ENCODE measurements around the gene SERPINB6.

The SERPINB6 gene

GRCh38 chr6:2990248-2990931 is 19.0 kb upstream of the SERPINB6 start:
- H3K4me3 ChIP-seq (ENCODE audit: low read length), result peak overlapping the region; percentile 92
- no peak for TF ChIP-seq ZNF274 (IDR thresholded peaks at IDR 0.05; ENCODE audit: low read depth, low read length)

DNA sequence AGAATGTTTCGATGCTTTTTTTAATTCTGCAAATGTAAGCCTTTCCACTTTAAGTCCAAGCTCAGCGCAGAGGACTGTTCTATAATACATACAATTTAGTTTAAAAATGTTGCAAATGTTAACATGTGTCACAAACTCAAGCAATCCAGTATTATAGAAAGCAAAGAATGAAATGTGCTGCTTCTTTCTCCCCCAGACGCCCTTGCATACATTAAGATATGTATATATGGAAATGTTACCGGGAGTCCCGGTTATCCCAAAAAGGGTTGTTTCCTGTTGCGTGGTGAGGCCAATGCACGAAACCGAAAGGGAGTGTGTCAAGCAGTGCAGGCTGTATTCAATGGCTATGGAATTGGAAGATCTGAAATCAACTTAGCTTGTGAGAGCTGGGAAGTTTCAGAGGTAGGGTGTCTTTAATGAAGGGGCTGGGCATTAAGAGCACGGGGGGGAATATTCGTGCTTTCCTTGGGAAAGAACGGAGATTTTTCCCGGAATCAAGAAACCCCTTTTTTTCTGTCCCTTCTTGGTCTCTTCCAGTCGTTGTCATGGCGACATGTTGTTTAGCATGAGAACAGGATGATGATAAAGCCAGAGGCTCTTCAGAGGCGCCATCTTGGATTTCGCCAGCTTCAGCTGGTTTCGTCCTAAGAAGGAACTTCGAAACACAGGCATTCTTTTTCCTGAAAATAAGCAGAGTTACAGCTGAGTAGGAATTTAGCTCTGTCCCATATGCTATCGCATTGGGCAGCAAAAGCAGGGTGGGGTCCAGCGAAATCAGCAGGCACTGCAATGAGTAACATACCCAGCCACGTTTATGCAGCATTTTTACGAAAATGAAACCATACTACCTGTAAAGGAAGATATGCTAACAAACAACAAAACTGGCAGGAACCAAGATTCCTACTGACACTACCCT is 18.2 kb upstream of the SERPINB6 start:
- TF ChIP-seq ZNF274 (IDR thresholded peaks at IDR 0.05; ENCODE audit: low read depth, low read length), result no peak
- H3K4me3 ChIP-seq (ENCODE audit: low read length), result peak overlapping the region; percentile 92

GRCh38 chr6:2988426-2989331 is 17.3 kb upstream of the SERPINB6 start:
- TF ChIP-seq ZNF274 (IDR thresholded peaks at IDR 0.05; ENCODE audit: low read depth, low read length), result no peak
- peak overlapping the region; percentile 92 for H3K4me3 ChIP-seq (ENCODE audit: low read length)

GRCh38 chr6:2988094-2988425 is 16.7 kb upstream of the SERPINB6 start:
- TF ChIP-seq ZNF274 (IDR thresholded peaks at IDR 0.05; ENCODE audit: low read depth, low read length), result no peak
- H3K4me3 ChIP-seq (ENCODE audit: low read length), result no peak overlapping the region; the same call in 1 of the 2 replicates

- H3K4me3 ChIP-seq (ENCODE audit: low read length), result no peak overlapping the region
- TF ChIP-seq ZNF274 (IDR thresholded peaks at IDR 0.05; ENCODE audit: low read depth, low read length), result no peak
Measured at GRCh38 chr6:2986722-2987221, 15.4 kb upstream of the SERPINB6 start.

GRCh38 chr6:2984738-2985406 is 13.5 kb upstream of the SERPINB6 start:
- TF ChIP-seq ZNF274 (IDR thresholded peaks at IDR 0.05; ENCODE audit: low read depth, low read length), result no peak
- H3K4me3 ChIP-seq (ENCODE audit: low read length), result no peak overlapping the region

DNA sequence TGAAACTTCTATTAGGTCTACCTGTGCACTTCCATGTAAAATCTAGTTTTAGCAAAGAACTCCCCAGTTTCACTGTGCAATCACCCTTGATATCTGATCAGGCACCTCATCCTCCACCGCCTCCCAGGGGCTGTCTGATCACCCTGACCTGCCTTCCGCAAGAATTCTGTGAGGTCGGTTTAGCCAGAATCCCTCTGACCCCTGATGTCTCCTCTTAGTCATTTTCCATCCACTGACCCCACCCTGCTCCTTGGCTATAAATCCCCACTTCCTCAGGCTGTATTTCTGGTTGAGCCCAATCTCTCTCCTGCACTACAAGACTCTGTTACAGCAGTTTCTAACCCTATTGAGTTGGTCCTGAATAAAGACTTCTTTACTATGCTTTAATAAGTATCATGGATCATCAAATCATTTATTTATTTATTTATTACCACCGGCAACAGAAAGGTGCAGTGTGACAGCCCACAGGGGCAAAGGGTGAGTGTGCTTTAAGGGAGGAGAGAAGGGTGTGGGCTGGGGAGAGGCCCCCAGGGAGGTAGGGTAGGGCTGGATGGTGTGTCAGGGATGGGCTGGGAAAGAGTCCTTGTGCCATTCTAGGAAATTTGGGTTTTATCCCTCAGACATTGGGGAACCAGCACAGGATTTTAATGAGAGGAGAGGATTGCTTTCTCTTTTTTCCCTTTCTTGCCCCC is 11.2 kb upstream of the SERPINB6 start:
- TF ChIP-seq ZNF274 (IDR thresholded peaks at IDR 0.05; ENCODE audit: low read depth, low read length), result no peak
- no peak overlapping the region for H3K4me3 ChIP-seq (ENCODE audit: low read length)

GRCh38 chr6:2980465-2980855 is 9.1 kb upstream of the SERPINB6 start:
- no peak for TF ChIP-seq ZNF274 (IDR thresholded peaks at IDR 0.05; ENCODE audit: low read depth, low read length)
- no peak overlapping the region for H3K4me3 ChIP-seq (ENCODE audit: low read length)

GRCh38 chr6:2979819-2980464 is 8.6 kb upstream of the SERPINB6 start:
- no peak for TF ChIP-seq ZNF274 (IDR thresholded peaks at IDR 0.05; ENCODE audit: low read depth, low read length)
- no peak overlapping the region for H3K4me3 ChIP-seq (ENCODE audit: low read length)

- no peak for TF ChIP-seq ZNF274 (IDR thresholded peaks at IDR 0.05; ENCODE audit: low read depth, low read length)
Measured at GRCh38 chr6:2978923-2979322, 7.6 kb upstream of the SERPINB6 start.

DNA sequence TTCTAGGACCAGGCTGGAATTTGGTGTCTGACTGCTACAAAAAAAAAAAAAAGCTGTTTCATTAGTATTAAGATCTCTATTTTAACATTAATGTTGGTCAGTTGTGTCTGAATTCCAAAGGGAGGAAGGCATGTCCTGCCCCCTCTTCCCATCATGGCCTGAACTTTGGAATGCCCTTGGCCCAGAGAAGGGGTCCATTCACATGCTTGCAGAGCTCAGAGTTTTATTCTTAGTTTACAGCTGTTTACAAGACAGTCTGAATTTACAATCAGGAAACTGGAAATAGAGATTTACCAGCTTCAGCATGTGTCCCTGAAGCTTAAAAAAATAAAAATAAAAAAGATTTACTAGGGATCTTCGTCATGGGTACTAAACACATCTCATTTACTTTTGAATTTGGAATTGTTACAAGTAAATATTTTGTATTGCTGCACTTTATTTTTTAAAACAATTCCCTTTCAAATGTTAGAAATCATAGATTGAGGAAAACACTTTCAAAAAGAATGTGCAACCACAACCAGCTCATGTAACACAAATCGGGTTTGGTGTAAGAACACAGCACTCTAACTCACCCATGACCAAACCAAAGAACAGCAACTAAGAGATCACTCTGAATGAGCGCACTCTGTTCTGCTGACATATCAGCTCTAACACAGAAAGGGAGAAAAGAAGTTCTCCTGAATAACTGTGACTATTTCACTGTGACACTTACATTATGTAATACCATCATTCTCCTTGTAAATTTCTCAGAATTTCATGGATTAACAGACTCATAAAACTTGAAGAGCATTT is 6.6 kb upstream of the SERPINB6 start:
- no peak overlapping the region for H3K4me3 ChIP-seq (ENCODE audit: low read length)
- TF ChIP-seq ZNF274 (IDR thresholded peaks at IDR 0.05; ENCODE audit: low read depth, low read length), result no peak

More at GRCh38 chr6:2978923-2979322, 7.6 kb upstream of the SERPINB6 start:
- H3K4me3 ChIP-seq (ENCODE audit: low read length), result no peak overlapping the region

DNA sequence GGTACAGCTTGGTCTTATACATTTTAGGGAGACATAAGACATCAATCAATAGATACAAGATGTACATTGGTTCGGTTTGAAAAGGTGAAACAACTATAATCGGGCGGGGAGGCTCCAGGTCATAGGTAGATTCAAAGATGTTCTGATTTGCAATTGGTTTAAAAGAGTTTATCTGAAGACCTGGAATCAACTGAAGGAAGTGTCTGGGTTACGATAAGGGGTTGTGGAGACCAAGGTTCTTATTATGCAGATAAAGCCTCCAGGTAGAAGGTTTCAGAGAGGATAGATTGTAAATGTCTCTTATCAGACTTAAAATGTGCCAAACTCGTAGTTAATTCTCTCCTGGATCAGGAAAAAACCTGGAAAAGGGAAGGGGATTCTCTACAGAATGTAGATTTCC is 5.9 kb upstream of the SERPINB6 start:
- TF ChIP-seq ZNF274 (IDR thresholded peaks at IDR 0.05; ENCODE audit: low read depth, low read length), result no peak
- H3K4me3 ChIP-seq (ENCODE audit: low read length), result no peak overlapping the region

All from GM08714 (cell line).